Kidney epithelial cell (primary cell): ENCODE measurements around the gene PFKFB2. TPM values are rescaled to one million over a fixed set of nuclear protein-coding genes. Genes with fewer than 3 reads are reported as not detected.
"Not testable (repeated sequence)": the region's sequence is repeated elsewhere in the genome, so short reads cannot be mapped to it uniquely, and the experiment has no call there.

Experiments
- DNase-seq: peaks from one replicate; pipeline ENCODE4 v3.0.0-alpha.2; 2010; ENCODE audit warnings: low read depth
- H3K27me3 ChIP-seq: 2 replicates; pipeline ENCODE4 v1.6.0; 2011; ENCODE audit warnings: low read length; ENCODE audit not compliant: control insufficient read depth, insufficient read depth
- H3K36me3 ChIP-seq: 2 replicates; pipeline ENCODE4 v1.5.1; 2011; ENCODE audit warnings: low read length; ENCODE audit not compliant: control insufficient read depth, insufficient read depth
- H3K4me3 ChIP-seq: 2 replicates; pipeline ENCODE4 v1.5.1; 2011; ENCODE audit warnings: low read depth, mild to moderate bottlenecking, control low read depth, low read length
- CTCF ChIP-seq: IDR thresholded peaks from 2 replicates; pipeline ENCODE4 v1.5.1; 2011; ENCODE audit warnings: mild to moderate bottlenecking, moderate library complexity, low read length, control low read depth, inconsistent platforms; ENCODE audit not compliant: insufficient read depth, poor library complexity, severe bottlenecking
- total RNA-seq: library from RNA; depleted of rRNA; stranded (reverse); fragments of >200 nt; gene quantifications from 2 replicates; pipeline ENCODE4 v1.2.3, GENCODE V29; 2015

The PFKFB2 gene
- total RNA-seq, 1 donor from 2014 or later = 15.5 TPM

DNA sequence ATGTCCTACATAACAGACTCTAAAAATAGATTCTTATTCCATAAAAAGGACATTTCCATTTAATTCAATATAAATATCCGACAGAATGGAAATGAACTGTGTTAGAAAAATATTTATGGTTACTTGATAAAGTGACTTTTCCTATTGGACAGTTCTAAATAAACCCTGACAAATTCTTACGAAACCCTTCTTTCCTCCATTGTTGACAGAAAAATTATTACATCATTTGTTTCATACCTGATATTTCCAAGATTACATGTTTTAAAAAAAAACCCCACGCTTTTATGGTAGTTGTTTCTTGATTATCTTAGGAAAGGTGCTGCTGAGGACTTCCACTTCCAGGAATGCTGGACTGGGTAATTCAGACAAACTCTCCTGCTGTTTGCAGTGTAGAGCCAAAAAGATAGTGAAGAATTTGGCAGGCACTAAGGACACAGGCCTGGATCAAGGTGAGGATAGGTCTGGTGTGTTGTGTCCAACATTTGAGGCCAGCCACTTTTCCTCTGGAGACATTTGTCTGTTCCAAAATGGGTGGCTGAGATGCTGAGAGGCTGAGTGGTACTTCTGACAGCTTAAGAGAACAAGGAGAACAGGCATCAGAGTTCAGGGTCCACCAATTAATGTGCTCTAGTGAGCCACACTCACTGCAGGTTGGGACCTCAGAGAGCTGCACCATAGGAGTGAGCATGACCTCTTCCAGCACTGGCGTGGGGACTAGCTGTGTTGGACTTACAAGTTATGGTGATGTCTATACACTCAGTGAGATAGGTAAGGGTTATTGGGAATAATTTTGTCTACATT, 13.5 kb upstream of the PFKFB2 start:
- Histone ChIP-seq H3K36me3 (no peaks in the 10 kb centered on the region), H3K4me3 (no peak overlapping the region), H3K27me3 (no peaks in the 10 kb centered on the region)
- DNase-seq = no peak
- TF ChIP-seq CTCF = no peak

DNA sequence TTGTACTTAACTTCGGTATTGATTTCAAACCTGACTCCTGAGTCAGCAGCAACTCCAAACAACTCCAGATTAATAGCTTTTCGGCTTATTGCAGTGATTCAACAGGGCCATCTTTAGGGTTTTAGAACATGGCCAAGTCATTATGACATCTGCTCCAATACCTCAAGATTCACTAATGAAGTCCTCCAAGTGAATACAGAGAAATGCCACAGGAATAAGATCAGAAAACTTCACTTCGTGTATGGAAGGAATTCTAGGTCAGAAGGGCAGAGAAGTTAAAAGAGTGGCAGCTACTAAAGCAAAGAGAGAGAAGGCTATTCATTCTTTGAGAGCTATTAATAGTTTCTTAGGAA, 12.9 kb upstream of the PFKFB2 start:
- Histone ChIP-seq H3K4me3 (no peak overlapping the region), H3K27me3 (no peaks in the 10 kb centered on the region), H3K36me3 (no peaks in the 10 kb centered on the region)
- no peak for TF ChIP-seq CTCF
- DNase-seq = no peak

GRCh38 chr1:207041397-207041796, 11.7 kb upstream of the PFKFB2 start:
- not testable (repeated sequence) for H3K36me3 ChIP-seq, DNase-seq, H3K27me3 ChIP-seq, H3K4me3 ChIP-seq

GRCh38 chr1:207045453-207045852, 7.6 kb upstream of the PFKFB2 start:
- TF ChIP-seq CTCF = no peak
- Histone ChIP-seq H3K27me3 (no peaks in the 10 kb centered on the region), H3K36me3 (peaks cover 2% of the 10 kb centered on the region), H3K4me3 (no peak overlapping the region)
- no peak for DNase-seq

DNA sequence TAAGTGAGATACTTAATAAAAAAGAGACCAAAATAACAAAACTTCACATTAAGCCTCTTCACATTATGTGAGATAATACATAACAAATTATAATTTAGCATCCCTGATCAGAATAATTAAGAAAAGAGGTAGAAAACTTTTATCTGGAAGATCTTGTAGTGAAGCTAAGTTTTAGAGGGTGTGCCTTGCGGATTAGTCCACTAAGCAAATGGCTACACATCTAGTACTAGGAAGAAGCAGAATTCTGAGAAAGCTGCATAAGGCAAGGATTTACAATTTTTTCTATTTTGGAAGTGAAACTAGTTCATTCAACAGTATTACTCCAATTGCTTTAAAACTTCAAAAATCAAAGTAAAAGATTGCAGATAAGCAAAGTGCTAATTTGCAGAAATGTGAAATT, 5.6 kb upstream of the PFKFB2 start:
- TF ChIP-seq CTCF = no peak
- DNase-seq = no peak
- no peaks in the 10 kb centered on the region for H3K27me3 ChIP-seq
- H3K4me3 ChIP-seq = no peak overlapping the region
- peaks cover 2% of the 10 kb centered on the region for H3K36me3 ChIP-seq

- Histone ChIP-seq H3K4me3 (no peak overlapping the region), H3K27me3 (no peaks in the 10 kb centered on the region), H3K36me3 (peaks cover 2% of the 10 kb centered on the region)
- DNase-seq = no peak
- TF ChIP-seq CTCF = no peak
Measured at GRCh38 chr1:207048041-207048440, 5.0 kb upstream of the PFKFB2 start.
